ENCODE results near the gene COX14.

The COX14 gene

DNA sequence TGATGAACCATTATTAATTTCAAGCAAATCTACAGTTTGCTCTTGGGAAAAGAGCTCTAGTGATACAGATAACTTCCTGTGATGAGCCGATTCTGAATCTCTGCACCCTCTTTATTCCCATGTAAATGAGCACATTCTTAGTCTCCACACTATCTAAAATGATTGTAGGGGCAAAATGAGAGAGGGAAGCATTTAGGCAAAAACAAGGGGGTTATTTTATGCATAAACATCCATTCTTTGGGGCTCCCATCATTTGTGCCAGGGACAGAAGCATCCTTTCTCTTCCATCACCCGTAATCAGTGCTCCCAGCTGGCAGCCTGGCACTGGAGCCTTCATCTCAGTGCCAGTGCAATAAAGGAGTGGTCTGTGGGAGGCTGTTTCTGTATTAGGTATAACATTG lies 9.9 kb upstream of the COX14 start:
- in situ Hi-C loops (cut with HindIII; ENCODE audit: low sequenced_read_pairs): loop anchor here (5.0 kb wide), 2 partner anchors 35 to 55 kb away; no protein-coding TSS in a partner anchor
- DNase-seq (ENCODE audit: low read depth): no peak
- TF ChIP-seq, protein P1, sequence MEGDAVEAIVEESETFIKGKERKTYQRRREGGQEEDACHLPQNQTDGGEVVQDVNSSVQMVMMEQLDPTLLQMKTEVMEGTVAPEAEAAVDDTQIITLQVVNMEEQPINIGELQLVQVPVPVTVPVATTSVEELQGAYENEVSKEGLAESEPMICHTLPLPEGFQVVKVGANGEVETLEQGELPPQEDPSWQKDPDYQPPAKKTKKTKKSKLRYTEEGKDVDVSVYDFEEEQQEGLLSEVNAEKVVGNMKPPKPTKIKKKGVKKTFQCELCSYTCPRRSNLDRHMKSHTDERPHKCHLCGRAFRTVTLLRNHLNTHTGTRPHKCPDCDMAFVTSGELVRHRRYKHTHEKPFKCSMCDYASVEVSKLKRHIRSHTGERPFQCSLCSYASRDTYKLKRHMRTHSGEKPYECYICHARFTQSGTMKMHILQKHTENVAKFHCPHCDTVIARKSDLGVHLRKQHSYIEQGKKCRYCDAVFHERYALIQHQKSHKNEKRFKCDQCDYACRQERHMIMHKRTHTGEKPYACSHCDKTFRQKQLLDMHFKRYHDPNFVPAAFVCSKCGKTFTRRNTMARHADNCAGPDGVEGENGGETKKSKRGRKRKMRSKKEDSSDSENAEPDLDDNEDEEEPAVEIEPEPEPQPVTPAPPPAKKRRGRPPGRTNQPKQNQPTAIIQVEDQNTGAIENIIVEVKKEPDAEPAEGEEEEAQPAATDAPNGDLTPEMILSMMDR (IDR thresholded peaks at IDR 0.05; ENCODE audit: low read depth, low read length, missing control alignments): no peak
- no peak overlapping the region for H3K4me3 ChIP-seq (ENCODE audit: low read depth, low read length)

DNA sequence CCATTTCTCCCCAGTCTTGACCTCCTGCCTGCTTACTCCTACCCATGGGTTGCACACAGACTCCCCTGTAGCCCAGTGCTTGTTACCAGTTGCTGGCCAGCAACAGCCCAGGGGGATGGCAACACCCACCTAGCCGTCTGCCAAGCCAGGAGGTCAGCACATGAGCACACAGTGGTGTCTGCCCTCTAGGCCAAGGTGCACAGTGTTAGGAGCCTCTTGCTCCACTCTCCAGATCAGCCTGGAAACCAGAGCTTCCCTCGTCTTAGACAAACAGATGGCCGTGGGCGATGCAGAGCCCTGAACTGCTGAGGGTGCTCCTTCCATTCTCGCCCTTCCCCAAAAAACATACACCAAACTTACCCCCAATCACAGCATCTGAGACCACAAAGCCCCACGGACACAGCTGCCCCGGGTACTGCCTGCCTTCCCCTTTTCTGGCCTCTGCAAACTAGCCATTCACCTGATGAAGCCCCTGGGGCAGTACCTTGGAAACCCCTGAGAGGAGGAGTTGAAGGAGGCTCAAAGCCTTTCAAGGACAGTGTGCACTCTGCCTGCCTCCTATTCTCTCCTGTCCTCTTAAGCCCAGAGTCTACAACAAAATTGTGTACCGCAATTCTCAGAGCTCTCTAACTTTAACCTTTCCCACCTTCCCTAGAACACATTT lies 9.3 kb upstream of the COX14 start:
- no peak for DNase-seq (ENCODE audit: low read depth)
- no peak overlapping the region for H3K4me3 ChIP-seq (ENCODE audit: low read depth, low read length)
- TF ChIP-seq, protein P1 (IDR thresholded peaks at IDR 0.05; ENCODE audit: low read depth, low read length, missing control alignments): no peak
- in situ Hi-C loops (cut with HindIII; ENCODE audit: low sequenced_read_pairs): loop anchor here (5.0 kb wide), 2 partner anchors 35 to 55 kb away; no protein-coding TSS in a partner anchor

DNA sequence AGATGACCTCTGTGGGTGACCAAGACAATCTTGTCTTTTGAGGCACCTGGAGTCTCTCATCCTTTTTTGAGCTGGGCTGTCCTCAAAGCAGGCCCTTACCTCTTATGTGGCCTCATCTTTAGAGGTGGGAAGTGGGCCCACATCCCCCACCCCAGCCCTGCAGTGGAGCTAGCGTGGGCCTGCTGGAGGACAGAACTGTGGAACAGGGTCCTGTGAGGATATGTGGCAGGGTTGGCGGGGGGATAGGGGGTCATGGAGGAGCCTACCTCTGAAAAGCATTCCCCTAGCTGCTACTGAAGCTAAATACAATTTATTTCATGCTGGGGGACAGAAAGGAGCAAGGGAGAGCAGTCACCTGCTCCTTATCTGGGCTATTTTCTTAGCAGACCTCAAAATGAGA lies 8.7 kb upstream of the COX14 start:
- H3K4me3 ChIP-seq (ENCODE audit: low read depth, low read length): no peak overlapping the region
- TF ChIP-seq, protein P1 (IDR thresholded peaks at IDR 0.05; ENCODE audit: low read depth, low read length, missing control alignments): no peak
- in situ Hi-C loops (cut with HindIII; ENCODE audit: low sequenced_read_pairs): loop anchor here (5.0 kb wide), 2 partner anchors 36 to 54 kb away; no protein-coding TSS in a partner anchor
- no peak for DNase-seq (ENCODE audit: low read depth)

DNA sequence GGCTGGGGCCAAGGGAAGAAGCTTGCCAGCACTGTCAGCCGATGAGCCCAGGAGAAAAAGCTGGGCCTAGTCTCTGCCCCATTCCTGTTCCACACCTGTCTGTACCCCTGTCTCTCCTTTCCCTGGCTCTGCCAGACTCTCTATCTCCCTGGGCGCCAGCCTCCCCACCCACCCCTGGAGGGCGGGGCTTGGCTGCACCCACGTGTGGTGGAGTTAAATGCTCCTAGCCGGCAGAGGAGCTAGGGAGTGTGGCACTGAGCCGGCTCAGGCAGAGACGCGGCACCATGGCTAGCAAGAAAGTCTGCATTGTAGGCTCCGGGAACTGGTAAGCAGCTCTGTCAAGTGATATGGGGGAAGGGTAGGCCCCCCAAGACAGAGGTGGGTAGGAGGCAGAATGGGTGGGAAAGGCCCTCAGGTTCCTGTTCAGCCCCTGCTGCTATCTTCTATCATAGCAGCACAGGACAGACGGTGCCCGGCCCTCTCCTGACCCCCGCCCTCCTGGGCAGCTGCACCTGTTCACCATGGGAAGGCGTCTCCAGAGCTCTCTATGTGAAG lies 8.2 kb upstream of the COX14 start, which contains the start of gene GPD1:
Gene GPD1 (plus strand): TSS at position 242 of the 555 bp plus-strand sequence. CDS start 43 bp downstream, at position 285.
- H3K4me3 ChIP-seq (ENCODE audit: low read depth, low read length): no peak within 1 kb of the TSS
- TF ChIP-seq, protein P1 (IDR thresholded peaks at IDR 0.05; ENCODE audit: low read depth, low read length, missing control alignments): peak; percentile 6
- in situ Hi-C loops (cut with HindIII; ENCODE audit: low sequenced_read_pairs): loop anchor here (5.0 kb wide), 2 partner anchors 37 to 53 kb away; no protein-coding TSS in a partner anchor
- DNase-seq (ENCODE audit: low read depth): no peak

DNA sequence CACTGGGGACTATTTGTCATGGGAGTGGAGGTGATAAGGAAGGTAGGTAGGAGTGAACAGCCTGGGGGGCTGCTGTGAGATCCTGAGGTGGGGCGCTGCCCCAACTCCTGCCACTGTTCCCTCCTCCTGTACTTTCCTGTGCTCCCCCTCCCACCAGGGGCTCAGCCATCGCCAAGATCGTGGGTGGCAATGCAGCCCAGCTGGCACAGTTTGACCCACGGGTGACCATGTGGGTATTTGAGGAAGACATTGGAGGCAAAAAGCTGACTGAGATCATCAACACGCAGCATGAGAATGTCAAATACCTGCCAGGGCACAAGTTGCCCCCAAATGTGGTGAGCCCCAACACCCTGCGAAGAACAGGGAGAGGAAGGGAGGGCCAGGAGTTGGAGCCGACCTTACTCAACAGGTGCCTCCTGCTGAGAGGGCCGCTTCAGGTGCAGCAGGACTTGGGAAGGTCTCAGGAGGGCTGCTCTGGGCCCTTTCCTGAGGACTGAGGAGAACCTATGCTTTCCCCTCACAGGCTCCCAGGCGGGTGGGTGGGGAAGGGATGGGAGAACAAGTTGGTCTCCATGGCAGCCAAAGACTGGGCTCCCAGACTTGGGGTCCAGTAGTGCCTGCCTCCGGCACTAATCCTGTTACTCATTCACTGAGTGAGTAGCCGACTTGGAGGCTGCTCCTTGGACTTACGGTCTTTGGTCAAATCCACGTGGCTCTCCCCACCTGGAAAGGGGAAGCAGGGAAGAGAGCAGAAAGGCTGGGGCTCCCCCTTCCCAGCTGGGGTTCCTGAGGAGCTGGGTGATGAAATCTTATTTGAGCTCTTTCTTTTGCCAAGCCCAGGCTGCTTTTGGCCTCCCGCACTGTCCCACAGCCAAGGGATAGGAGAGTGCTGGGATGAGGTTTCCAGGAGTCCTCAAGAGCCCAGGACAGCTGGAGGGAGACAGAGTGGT lies 7.3 kb upstream of the COX14 start:
- H3K4me3 ChIP-seq (ENCODE audit: low read depth, low read length): no peak overlapping the region
- in situ Hi-C loops (cut with HindIII; ENCODE audit: low sequenced_read_pairs): loop anchor here (5.0 kb wide), 2 partner anchors 37 to 53 kb away; no protein-coding TSS in a partner anchor
- TF ChIP-seq, protein P1 (IDR thresholded peaks at IDR 0.05; ENCODE audit: low read depth, low read length, missing control alignments): no peak
- no peak for DNase-seq (ENCODE audit: low read depth)

DNA sequence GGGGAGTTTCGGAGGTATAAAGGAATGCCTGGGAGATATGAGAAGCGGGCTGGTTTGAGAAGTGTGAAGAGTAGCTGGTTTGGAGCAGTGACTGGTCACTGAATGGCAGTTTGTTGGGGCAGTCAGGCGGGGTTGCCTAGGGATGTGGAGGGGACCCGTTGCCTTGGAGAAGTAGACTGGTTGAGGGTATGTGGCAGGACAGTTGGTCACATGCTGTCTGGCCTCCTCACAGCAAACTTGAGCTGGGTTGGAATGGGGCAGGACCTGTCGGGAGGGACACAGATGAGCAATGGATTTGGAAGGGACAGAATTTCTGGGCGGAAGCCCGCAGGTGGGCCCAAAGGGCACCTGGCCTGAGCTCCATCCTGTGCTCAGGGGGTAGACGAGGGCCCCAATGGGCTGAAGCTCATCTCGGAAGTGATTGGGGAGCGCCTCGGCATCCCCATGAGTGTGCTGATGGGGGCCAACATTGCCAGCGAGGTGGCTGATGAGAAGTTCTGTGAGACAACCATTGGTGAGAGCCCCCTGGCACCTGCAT lies 6.1 kb upstream of the COX14 start:
- in situ Hi-C loops (cut with HindIII; ENCODE audit: low sequenced_read_pairs): no loop called here
- no peak overlapping the region for H3K4me3 ChIP-seq (ENCODE audit: low read depth, low read length)
- no peak for DNase-seq (ENCODE audit: low read depth)
- TF ChIP-seq, protein P1 (IDR thresholded peaks at IDR 0.05; ENCODE audit: low read depth, low read length, missing control alignments): no peak
